CD14-positive monocyte (primary cell): ENCODE data around the gene NXPH2. TPM values are rescaled to one million over a fixed set of nuclear protein-coding genes. Genes with fewer than 3 reads are reported as not detected.

Source experiments
- DNase-seq, 3 donors: peaks; one replicate each; pipeline ENCODE4 v3.0.0-alpha.2; 2011 to 2022
- H2AFZ ChIP-seq: 2 replicates; pipeline ENCODE4 v1.6.0; 2012; ENCODE audit warnings: mild to moderate bottlenecking, low read depth, low read length, inconsistent platforms; ENCODE audit not compliant: insufficient read depth, poor library complexity, severe bottlenecking
- H3K27ac ChIP-seq, 2 donors: 1 replicate in 1 of 2; 2 replicates in 1 of 2; pipeline ENCODE4 v1.5.1; 2012 to 2013; ENCODE audit warnings: low read length in 2 of 2, control low read depth in 1 of 2, inconsistent platforms in 1 of 2, low read depth in 1 of 2, mild to moderate bottlenecking in 1 of 2
- H3K27me3 ChIP-seq, 2 donors: one replicate each; pipeline versions ENCODE4 v1.6.0 to v1.6.1; 2011 to 2013; ENCODE audit warnings: low read length in 2 of 2; ENCODE audit not compliant: control insufficient read depth in 2 of 2, insufficient read depth in 2 of 2
- H3K36me3 ChIP-seq, 2 donors: replicated peaks in 1 of 2; 1 replicate in 1 of 2; 2 replicates in 1 of 2; pipeline versions ENCODE4 v1.5.1 to v1.6.1; 2012 to 2013; ENCODE audit warnings: low read length in 2 of 2, control low read depth in 1 of 2, inconsistent platforms in 1 of 2, mild to moderate bottlenecking in 1 of 2; ENCODE audit not compliant: insufficient read depth in 2 of 2, control insufficient read depth in 1 of 2
- H3K4me1 ChIP-seq, 2 donors: 1 replicate in 1 of 2; 2 replicates in 1 of 2; pipeline versions ENCODE4 v1.5.1 to v1.6.1; 2012 to 2013; ENCODE audit warnings: low read length in 2 of 2, control low read depth in 1 of 2, inconsistent platforms in 1 of 2, mild to moderate bottlenecking in 1 of 2, moderate library complexity in 1 of 2; ENCODE audit not compliant: insufficient read depth in 2 of 2, control insufficient read depth in 1 of 2
- H3K4me2 ChIP-seq: replicated peaks from 2 replicates; pipeline ENCODE3; 2012; ENCODE audit warnings: low read length, moderate library complexity, mild to moderate bottlenecking; ENCODE audit not compliant: poor library complexity, severe bottlenecking; ENCODE audit errors: extremely low read depth
- H3K4me3 ChIP-seq, 3 experiments: fragments of 200-600 bp in 1 of 3; sonication (generic) in 1 of 3; replicated peaks in 1 of 3; 1 replicate in 2 of 3; 2 replicates in 1 of 3; pipeline ENCODE4 v1.5.1; 2011 to 2013; ENCODE audit warnings: low read length in 3 of 3, mild to moderate bottlenecking in 3 of 3, control low read depth in 2 of 3, low read depth in 2 of 3, inconsistent platforms in 1 of 3, moderate library complexity in 1 of 3
- H3K79me2 ChIP-seq: 2 replicates; pipeline ENCODE4 v1.6.0; 2012; ENCODE audit warnings: mild to moderate bottlenecking, control low read depth, inconsistent platforms, low read length, moderate library complexity; ENCODE audit not compliant: insufficient read depth
- H3K9ac ChIP-seq: 2 replicates; pipeline ENCODE4 v1.6.0; 2017; ENCODE audit warnings: low read length, mild to moderate bottlenecking; ENCODE audit not compliant: insufficient read depth, poor library complexity, severe bottlenecking
- H3K9me3 ChIP-seq, 2 donors: replicated peaks in 1 of 2; 1 replicate in 1 of 2; 2 replicates in 1 of 2; pipeline versions ENCODE4 v1.5.1 to v1.6.1; 2012 to 2013; ENCODE audit warnings: low read length in 2 of 2, control low read depth in 1 of 2; ENCODE audit not compliant: control insufficient read depth in 1 of 2, insufficient read depth in 1 of 2
- H4K20me1 ChIP-seq: 2 replicates; pipeline ENCODE4 v1.6.0; 2012; ENCODE audit warnings: mild to moderate bottlenecking, low read length, control low read depth, moderate library complexity; ENCODE audit not compliant: insufficient read depth
- H3K27ac Mint-ChIP-seq, 7 donors: one replicate each; pipeline ENCODE4 v1.8.0; 2020; ENCODE audit warnings: mild to moderate bottlenecking in 7 of 7, mixed read lengths in 7 of 7, moderate library complexity in 6 of 7, inconsistent platforms in 2 of 7
- H3K27me3 Mint-ChIP-seq, 3 donors: one replicate each; pipeline ENCODE4 v1.8.0; 2021 to 2022; ENCODE audit warnings: low read depth in 3 of 3, mild to moderate bottlenecking in 3 of 3, mixed read lengths in 3 of 3, moderate library complexity in 3 of 3, inconsistent platforms in 1 of 3
- H3K36me3 Mint-ChIP-seq, 2 donors: one replicate each; pipeline ENCODE4 v1.8.0; 2020; ENCODE audit warnings: mixed read lengths in 2 of 2, inconsistent platforms in 1 of 2, mild to moderate bottlenecking in 1 of 2
- H3K4me1 Mint-ChIP-seq: one replicate; pipeline ENCODE4 v1.8.0; 2020; ENCODE audit warnings: mild to moderate bottlenecking, mixed read lengths
- H3K4me3 Mint-ChIP-seq, 2 donors: one replicate each; pipeline ENCODE4 v1.8.0; 2020; ENCODE audit warnings: mild to moderate bottlenecking in 2 of 2, mixed read lengths in 2 of 2, moderate library complexity in 1 of 2
- H3K9me3 Mint-ChIP-seq, 7 donors: one replicate each; pipeline ENCODE4 v1.8.0; 2020 to 2022; ENCODE audit warnings: mixed read lengths in 7 of 7, mild to moderate bottlenecking in 6 of 7, moderate library complexity in 6 of 7, inconsistent platforms in 2 of 7
- WGBS: methylation state at CpG from one replicate; pipeline ENCODE4 v1.1.5; 2013; ENCODE audit warnings: missing lambda C conversion rate; ENCODE audit not compliant: insufficient coverage; 5-methylcytosine and 5-hydroxymethylcytosine counted together
- intact Hi-C, 2 donors: fragments of 100-400 bp; cut with micrococcal nuclease; formaldehyde crosslinking; loops; one replicate each; pipeline versions ENCODE4 v1.15.0 to v1.15.1; 2023
- polyA plus RNA-seq, 3 donors: library from polyadenylated mRNA; depleted of rRNA in 1 of 3; unstranded in 2 of 3; stranded (reverse) in 1 of 3; fragments of 300-500 nt in 2 of 3; fragments of >200 nt in 1 of 3; fragmentation: Illumina TruSeq in 2 of 3; gene quantifications; 1 replicate in 2 of 3; 2 replicates in 1 of 3; pipeline ENCODE4 v1.2.3, GENCODE V29; 2012 to 2021
- TF ChIP-seq, protein P1 (sequence below): fragments of 200-600 bp; IDR thresholded peaks from one replicate; pipeline ENCODE4 v1.8.0; 2022; ENCODE audit warnings: antibody characterized with exemption, mild to moderate bottlenecking

Gene NXPH2
- polyA plus RNA-seq, 3 donors = not detected

DNA sequence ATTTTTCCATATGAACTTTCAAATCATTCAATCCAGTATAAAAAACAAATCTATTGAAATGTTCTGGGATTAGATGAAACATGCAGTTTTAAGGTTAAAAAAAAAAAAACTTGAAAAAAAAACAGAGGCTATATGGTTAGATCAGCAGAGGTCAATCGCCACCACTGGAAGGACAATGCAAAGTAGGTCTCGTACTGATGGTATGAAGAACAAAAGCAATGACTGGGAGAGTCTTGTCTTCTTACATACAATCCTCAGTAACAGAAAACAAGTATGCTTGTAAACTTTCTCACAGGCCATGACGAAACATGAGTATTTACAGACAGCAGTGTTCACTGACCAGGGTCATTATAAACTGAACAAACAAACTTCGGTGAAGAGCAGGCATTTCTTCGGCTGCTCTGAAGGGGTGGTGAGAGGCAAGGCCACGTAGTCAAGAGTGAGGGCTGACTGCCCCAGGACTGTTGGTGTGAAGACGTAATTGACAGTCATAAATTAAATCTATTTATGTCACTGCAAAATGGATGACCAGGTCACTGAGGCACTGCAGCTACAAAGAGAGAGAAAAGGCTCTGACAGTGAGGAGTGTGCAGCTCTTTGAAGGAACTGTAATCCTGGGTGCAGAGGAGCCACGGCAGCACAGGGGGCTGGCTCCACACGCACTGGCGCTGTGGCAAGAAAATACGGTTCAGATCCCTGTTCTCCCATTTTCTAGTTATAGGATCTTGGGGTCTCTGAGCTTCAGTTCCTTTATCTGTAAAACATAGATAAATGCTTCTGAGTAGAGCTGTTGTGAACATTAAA, 60.0 kb downstream of the NXPH2 start:
- H2AFZ ChIP-seq = no peak overlapping the region
- H4K20me1 ChIP-seq = no peaks in the 10 kb centered on the region
- H3K4me1 Mint-ChIP-seq = no peaks in the 10 kb centered on the region
- H3K4me1 ChIP-seq = no peaks in the 10 kb centered on the region
- DNase-seq = no peak
- H3K27ac ChIP-seq = no peak overlapping the region
- no peaks in the 10 kb centered on the region for H3K36me3 ChIP-seq
- H3K79me2 ChIP-seq = no peaks in the 10 kb centered on the region
- intact Hi-C loops = no loop called here
- peaks cover 0 to 2% (median 0%) of the 10 kb centered on the region in 7 donors for H3K9me3 Mint-ChIP-seq
- TF ChIP-seq, protein P1, sequence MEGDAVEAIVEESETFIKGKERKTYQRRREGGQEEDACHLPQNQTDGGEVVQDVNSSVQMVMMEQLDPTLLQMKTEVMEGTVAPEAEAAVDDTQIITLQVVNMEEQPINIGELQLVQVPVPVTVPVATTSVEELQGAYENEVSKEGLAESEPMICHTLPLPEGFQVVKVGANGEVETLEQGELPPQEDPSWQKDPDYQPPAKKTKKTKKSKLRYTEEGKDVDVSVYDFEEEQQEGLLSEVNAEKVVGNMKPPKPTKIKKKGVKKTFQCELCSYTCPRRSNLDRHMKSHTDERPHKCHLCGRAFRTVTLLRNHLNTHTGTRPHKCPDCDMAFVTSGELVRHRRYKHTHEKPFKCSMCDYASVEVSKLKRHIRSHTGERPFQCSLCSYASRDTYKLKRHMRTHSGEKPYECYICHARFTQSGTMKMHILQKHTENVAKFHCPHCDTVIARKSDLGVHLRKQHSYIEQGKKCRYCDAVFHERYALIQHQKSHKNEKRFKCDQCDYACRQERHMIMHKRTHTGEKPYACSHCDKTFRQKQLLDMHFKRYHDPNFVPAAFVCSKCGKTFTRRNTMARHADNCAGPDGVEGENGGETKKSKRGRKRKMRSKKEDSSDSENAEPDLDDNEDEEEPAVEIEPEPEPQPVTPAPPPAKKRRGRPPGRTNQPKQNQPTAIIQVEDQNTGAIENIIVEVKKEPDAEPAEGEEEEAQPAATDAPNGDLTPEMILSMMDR = no peak
- no peak overlapping the region for H3K4me3 ChIP-seq
- no peak overlapping the region for H3K27ac Mint-ChIP-seq
- H3K4me3 Mint-ChIP-seq = no peak overlapping the region
- no peaks in the 10 kb centered on the region for H3K36me3 Mint-ChIP-seq
- no peak overlapping the region for H3K4me2 ChIP-seq
- WGBS = 100% methylated on average over 3 of the region's 11 CpGs
- no peak overlapping the region for H3K9ac ChIP-seq
- no peaks in the 10 kb centered on the region for H3K27me3 ChIP-seq
- H3K9me3 ChIP-seq = no peaks in the 10 kb centered on the region
- peaks cover 0 to 3% (median 2%) of the 10 kb centered on the region in 3 donors for H3K27me3 Mint-ChIP-seq

DNA sequence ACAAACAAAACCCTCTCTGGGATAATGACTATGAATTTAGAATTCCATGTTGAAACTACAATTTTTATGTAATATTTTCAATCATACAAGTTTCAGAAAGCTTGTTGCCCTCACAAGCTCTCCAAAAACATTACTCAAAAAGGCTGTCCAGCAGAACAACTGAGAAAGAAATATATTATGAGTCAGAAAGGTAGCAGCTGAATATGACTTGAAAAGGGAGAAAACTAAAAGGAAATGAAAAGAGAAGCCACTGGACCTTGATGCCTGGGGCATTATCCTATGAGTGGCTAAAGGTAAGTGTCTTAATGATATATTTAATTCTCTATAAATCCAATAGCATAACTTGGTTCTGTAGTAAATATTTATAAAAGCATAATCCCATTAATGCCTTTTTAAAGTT, 61.8 kb downstream of the NXPH2 start:
- Mint-ChIP-seq H3K36me3 (no peaks in the 10 kb centered on the region), H3K27ac (no peak overlapping the region), H3K4me1 (no peaks in the 10 kb centered on the region), H3K9me3 (peaks cover 0 to 2% (median 0%) of the 10 kb centered on the region in 7 donors), H3K27me3 (peaks cover 0 to 3% (median 2%) of the 10 kb centered on the region in 3 donors), H3K4me3 (no peak overlapping the region)
- Histone ChIP-seq H3K79me2 (no peaks in the 10 kb centered on the region), H3K27ac (no peak overlapping the region), H4K20me1 (no peaks in the 10 kb centered on the region), H3K9me3 (no peaks in the 10 kb centered on the region), H3K27me3 (no peaks in the 10 kb centered on the region), H3K9ac (no peak overlapping the region), H3K4me2 (no peak overlapping the region), H3K4me3 (no peak overlapping the region), H3K36me3 (no peaks in the 10 kb centered on the region), H2AFZ (no peak overlapping the region), H3K4me1 (no peaks in the 10 kb centered on the region)
- TF ChIP-seq, protein P1 = no peak
- intact Hi-C loops = no loop called here
- no peak for DNase-seq
